T-helper 1 cell treated with Interleukin-12 subunit alpha and Interleukin-12 subunit beta and Interleukin-4 antibody, amounts not matched to agents 30 μg/mL and 1 μg/mL, for 36 hours (primary cell): ENCODE measurements around the gene TWF1.
A peak's percentile ranks its signal among the peaks of the same experiment; 100 is the strongest.
"Not testable (repeated sequence)": the region's sequence is repeated elsewhere in the genome, so short reads cannot be mapped to it uniquely, and the experiment has no call there.

Experiments used
- H3K27ac Mint-ChIP-seq: one replicate; pipeline ENCODE4 v1.8.0; 2021; ENCODE audit warnings: mild to moderate bottlenecking, mixed read lengths
- H3K27me3 Mint-ChIP-seq: one replicate; pipeline ENCODE4 v1.8.0; 2021; ENCODE audit warnings: low read depth, mixed read lengths
- H3K36me3 Mint-ChIP-seq: one replicate; pipeline ENCODE4 v1.8.0; 2021; ENCODE audit warnings: low read depth, mixed read lengths
- H3K4me1 Mint-ChIP-seq: one replicate; pipeline ENCODE4 v1.8.0; 2021; ENCODE audit warnings: low read depth, mixed read lengths
- H3K4me3 Mint-ChIP-seq: one replicate; pipeline ENCODE4 v1.8.0; 2021; ENCODE audit warnings: mild to moderate bottlenecking, moderate library complexity, mixed read lengths
- H3K9me3 Mint-ChIP-seq: one replicate; pipeline ENCODE4 v1.8.0; 2021; ENCODE audit warnings: mixed read lengths

Gene TWF1

DNA sequence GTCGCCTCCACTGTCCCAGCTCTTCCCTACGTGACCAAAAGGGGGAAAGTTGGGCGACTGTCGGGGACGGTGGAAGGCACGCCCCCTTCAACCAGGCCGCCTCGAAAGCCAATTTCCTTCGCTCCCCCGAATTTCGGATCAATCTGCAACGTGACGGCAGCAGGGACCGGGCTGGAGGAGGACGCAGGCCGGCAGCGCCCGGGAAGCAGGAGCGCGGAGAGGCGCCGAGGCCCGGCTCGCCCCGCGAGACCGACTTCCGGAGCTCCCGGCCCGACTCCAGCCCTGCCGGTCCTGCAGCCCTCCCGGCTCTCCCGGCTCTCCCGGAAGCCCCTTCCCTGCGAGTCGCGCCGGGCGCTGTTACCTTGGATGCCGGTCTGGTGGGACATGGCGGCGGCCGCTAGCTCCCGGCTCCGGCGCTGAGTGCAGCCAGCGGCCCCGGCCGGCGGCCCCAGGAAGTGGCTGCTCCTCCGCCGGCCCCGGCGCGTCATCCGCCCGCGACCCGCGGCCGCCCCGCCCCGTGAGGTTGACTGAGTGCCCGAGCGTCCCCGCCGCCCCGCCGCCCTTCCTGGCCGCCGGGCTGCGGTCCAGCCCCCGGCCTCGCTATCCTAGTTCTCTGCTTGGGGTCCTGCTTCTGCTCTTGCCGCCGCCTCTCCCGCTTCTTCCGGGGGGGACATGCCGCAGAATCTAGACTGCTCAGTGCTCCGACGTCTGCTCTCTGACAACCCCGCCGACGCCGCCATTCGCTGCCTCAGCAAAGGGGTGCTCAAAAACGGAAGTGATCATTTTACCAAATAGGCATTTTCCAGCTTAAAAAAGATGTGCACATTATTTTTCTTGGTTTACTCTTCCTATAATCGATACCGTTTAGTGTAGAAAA lies at the start of gene TWF1:
Gene TWF1 (minus strand): TSS at position 458 of the 877 bp plus-strand sequence. CDS start 72 bp downstream, at position 386.
- no peaks in the 10 kb centered on the region for H3K9me3 Mint-ChIP-seq
- peaks cover 24% of the 10 kb centered on the region for H3K4me1 Mint-ChIP-seq
- H3K36me3 Mint-ChIP-seq = peaks cover 10% of the 10 kb centered on the region
- no peaks in the 10 kb centered on the region for H3K27me3 Mint-ChIP-seq
- peak within 1 kb of the TSS; percentile 100 for H3K4me3 Mint-ChIP-seq
- peak within 1 kb of the TSS; percentile 100 for H3K27ac Mint-ChIP-seq

- Mint-ChIP-seq H3K4me3 (no peak overlapping the region), H3K27ac (no peak overlapping the region), H3K27me3 (no peaks in the 10 kb centered on the region), H3K4me1 (no peaks in the 10 kb centered on the region), H3K36me3 (no peaks in the 10 kb centered on the region), H3K9me3 (peaks cover 2% of the 10 kb centered on the region)
Measured at GRCh38 chr12:43852744-43853143, 46.6 kb upstream of the TWF1 start.

DNA sequence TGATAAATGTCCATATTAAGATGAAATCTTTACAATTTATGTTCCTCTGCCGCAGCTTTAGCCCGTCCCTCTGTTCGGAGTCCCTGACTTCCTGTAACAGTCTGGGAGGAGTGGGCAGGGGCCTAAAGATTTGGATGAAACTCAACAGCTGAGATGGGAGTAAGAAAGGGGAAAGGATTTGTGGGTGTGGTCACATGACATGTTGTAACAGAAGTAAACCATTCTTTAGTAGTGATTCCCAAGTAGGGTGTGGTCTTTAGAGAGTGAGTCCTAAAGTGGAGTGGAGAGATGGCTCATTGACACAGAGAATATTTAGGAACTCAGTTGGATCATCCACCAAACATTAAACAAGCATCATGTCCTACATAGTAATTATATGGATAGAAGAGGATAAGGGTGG lies 42.7 kb upstream of the TWF1 start:
- Mint-ChIP-seq H3K9me3 (peaks cover 6% of the 10 kb centered on the region), H3K4me1 (no peaks in the 10 kb centered on the region), H3K36me3 (no peaks in the 10 kb centered on the region), H3K4me3 (no peak overlapping the region), H3K27me3 (no peaks in the 10 kb centered on the region), H3K27ac (no peak overlapping the region)

DNA sequence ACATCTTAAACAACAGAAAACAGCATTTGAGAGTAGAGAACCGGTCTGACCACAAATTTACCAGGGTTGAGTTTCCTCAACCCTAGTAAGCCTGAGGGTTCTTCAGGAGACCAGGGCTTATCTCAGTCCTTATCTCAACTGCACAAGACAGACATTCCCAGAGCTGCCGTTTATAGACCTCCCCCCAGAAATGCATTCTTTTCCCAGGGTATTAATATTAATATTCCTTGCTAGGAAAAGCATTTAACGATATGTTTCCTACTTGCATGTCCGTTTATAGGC lies 42.0 kb upstream of the TWF1 start:
- Mint-ChIP-seq H3K9me3 (peaks cover 6% of the 10 kb centered on the region), H3K4me3 (no peak overlapping the region), H3K36me3 (no peaks in the 10 kb centered on the region), H3K4me1 (no peaks in the 10 kb centered on the region), H3K27ac (no peak overlapping the region), H3K27me3 (no peaks in the 10 kb centered on the region)

DNA sequence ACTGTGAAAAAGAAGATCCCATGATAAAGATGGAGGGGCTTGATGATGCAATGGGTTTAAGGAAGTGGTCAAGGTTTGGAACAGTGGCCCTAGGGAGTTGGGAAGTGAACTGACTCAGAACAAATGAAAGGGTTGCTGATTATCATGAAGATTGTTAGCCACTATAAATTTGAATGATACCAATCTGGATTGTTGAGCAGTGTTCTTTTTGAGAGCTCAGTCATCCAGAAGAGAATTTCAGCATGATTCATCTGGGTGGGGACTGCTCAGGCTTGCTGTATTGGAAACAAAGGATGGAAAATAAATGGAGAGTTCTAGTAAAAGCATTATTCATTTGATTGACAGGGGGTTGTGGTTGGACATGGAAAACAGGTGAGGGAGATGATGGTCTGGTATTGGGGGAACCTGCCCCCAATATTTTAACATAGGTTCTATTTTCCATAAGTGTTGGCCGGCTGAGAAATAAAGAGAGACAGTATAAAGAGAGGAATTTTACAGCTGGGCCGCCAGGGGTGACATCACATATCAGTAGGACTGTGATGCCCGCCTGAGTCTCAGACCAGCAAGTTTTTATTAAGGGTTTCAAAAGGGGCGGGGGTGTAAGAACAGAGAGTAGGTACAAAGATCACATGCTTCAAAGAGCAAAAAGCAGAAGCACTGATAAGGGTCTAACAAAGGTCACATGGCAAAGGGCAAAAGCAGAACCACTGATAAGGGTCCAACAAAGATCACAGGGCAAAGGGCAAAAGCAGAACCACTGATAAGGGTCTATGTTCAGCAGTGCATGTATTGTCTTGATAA lies 41.5 kb upstream of the TWF1 start:
- not testable (repeated sequence) for H3K4me1 Mint-ChIP-seq, H3K36me3 Mint-ChIP-seq, H3K27ac Mint-ChIP-seq, H3K9me3 Mint-ChIP-seq, H3K27me3 Mint-ChIP-seq, H3K4me3 Mint-ChIP-seq

DNA sequence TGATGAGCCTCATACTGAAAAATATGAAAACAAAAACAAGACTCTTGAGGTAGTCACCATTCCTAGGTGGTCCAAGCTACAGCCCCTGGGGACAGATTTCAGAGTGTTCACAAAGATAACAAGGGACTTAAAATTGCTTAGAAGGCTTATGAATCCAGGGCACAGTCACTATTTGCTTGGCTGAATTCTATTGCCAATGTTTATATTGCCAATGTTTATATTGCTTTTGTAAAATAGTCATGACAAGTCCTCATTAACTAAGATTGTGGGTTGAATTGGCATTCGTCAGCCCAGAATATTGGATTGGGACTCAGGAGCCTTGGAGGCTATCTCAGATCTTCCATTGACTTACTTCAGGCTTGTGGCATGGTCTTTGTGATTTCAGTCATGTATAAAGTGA lies 36.1 kb upstream of the TWF1 start:
- Mint-ChIP-seq H3K9me3 (no peaks in the 10 kb centered on the region), H3K4me1 (no peaks in the 10 kb centered on the region), H3K27me3 (peaks cover 15% of the 10 kb centered on the region), H3K4me3 (no peak overlapping the region), H3K36me3 (no peaks in the 10 kb centered on the region), H3K27ac (no peak overlapping the region)

GRCh38 chr12:43841253-43841652 lies 35.1 kb upstream of the TWF1 start:
- no peak overlapping the region for H3K27ac Mint-ChIP-seq
- no peak overlapping the region for H3K4me3 Mint-ChIP-seq
- H3K9me3 Mint-ChIP-seq = no peaks in the 10 kb centered on the region
- H3K27me3 Mint-ChIP-seq = peaks cover 24% of the 10 kb centered on the region
- H3K36me3 Mint-ChIP-seq = no peaks in the 10 kb centered on the region
- peaks cover 6% of the 10 kb centered on the region for H3K4me1 Mint-ChIP-seq

- no peak overlapping the region for H3K4me3 Mint-ChIP-seq
- peaks cover 25% of the 10 kb centered on the region for H3K27me3 Mint-ChIP-seq
- H3K9me3 Mint-ChIP-seq = no peaks in the 10 kb centered on the region
- peaks cover 7% of the 10 kb centered on the region for H3K4me1 Mint-ChIP-seq
- H3K36me3 Mint-ChIP-seq = no peaks in the 10 kb centered on the region
- no peak overlapping the region for H3K27ac Mint-ChIP-seq
Measured at GRCh38 chr12:43840338-43840737, 34.2 kb upstream of the TWF1 start.

DNA sequence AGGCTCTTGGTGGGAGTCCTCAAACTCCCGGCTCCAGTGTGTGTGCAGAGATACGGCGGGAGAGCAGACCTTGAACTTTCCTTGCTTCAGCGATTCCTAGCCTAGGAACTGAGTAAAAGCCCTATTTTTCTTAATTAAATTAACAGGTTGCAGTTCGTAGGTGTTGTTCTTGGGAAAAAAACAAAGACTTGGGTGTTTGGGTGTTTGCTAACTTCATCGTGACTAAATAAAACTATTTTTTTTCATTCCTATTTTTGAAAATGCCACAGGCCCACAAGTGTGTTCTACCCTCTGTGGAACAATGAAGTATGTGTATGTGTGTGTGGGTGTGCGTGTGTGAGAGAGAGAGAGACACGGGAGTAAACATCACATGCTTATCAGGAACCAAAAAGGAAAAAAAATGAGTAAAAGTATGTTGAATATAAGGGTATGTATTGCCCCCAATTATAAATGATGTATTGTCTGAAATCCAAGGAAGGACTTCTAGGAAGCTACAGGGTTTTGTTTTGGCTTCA lies 30.4 kb upstream of the TWF1 start:
- H3K4me3 Mint-ChIP-seq = peak overlapping the region; percentile 22
- H3K27me3 Mint-ChIP-seq = peaks cover 44% of the 10 kb centered on the region
- H3K9me3 Mint-ChIP-seq = no peaks in the 10 kb centered on the region
- peaks cover 2% of the 10 kb centered on the region for H3K36me3 Mint-ChIP-seq
- H3K4me1 Mint-ChIP-seq = peaks cover 25% of the 10 kb centered on the region
- H3K27ac Mint-ChIP-seq = peak overlapping the region; percentile 2

DNA sequence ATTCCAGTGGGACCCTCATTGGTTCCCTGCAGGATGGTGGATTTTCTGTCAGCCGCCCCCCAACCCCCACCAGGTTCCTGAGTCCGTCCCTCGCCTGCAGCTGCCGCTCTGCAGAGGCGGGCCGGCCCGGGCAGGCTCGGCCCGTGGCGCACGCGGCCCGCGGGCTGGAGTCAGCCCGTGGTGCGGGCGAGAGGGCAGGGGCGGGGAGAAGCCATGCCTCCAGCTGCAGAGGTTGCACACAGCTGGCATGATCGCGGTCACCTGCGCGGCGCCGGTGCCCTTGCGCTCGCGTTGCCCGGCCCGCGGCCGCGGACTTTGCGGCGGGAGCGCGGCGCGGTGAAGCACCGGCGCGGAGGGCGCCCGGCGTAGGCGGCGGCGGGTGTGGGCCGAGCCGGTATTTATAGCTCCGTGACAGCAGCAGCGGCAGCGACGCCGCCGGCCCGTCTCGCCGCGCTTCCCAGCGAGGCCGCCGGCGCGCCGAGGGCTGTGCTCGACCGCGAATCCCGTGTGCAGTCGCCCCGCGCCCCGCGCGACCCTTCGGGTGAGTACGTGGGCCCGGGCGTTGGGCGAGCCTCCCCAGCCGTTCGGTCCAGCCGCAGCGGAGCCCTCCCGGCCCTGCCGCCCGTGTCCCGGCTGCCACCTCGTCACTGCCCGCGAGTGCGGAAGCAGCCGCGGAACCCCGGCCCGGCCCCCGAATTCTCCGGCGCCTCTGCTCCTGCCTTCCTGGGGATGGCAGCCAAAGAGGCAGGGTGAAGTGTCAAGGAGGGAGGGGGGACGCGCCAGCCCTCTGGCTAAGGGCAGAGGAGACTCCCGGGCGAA lies 29.7 kb upstream of the TWF1 start, which contains the start of gene TMEM117:
Gene TMEM117 (plus strand): TSS at position 426 of the 819 bp plus-strand sequence.
- Mint-ChIP-seq H3K27ac (peak within 1 kb of the TSS; percentile 75), H3K4me3 (peak within 1 kb of the TSS; percentile 87), H3K36me3 (peaks cover 2% of the 10 kb centered on the region), H3K4me1 (peaks cover 25% of the 10 kb centered on the region), H3K27me3 (peaks cover 47% of the 10 kb centered on the region), H3K9me3 (no peaks in the 10 kb centered on the region)

DNA sequence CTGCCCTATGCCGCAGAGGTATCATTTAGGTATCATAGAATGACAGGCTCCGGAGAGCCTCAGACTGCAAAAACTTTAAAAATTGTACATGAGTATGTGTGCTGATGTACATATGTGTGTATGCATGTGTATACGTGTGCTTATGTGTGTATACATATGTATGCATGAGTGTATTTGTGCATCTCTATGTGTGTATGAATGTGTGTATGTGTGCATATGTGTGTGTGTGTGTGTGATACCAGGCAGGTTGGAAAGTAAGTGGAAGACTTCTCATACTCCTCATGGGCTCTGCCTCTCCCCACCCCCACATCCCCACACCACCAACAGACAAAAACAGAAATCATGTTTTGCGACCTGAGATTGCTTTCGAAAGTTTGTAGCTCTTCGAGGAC lies 29.1 kb upstream of the TWF1 start:
- Mint-ChIP-seq H3K36me3 (peaks cover 2% of the 10 kb centered on the region), H3K4me3 (peak overlapping the region; percentile 87), H3K27ac (peak overlapping the region; percentile 75), H3K9me3 (no peaks in the 10 kb centered on the region), H3K4me1 (peaks cover 25% of the 10 kb centered on the region), H3K27me3 (peaks cover 45% of the 10 kb centered on the region)

DNA sequence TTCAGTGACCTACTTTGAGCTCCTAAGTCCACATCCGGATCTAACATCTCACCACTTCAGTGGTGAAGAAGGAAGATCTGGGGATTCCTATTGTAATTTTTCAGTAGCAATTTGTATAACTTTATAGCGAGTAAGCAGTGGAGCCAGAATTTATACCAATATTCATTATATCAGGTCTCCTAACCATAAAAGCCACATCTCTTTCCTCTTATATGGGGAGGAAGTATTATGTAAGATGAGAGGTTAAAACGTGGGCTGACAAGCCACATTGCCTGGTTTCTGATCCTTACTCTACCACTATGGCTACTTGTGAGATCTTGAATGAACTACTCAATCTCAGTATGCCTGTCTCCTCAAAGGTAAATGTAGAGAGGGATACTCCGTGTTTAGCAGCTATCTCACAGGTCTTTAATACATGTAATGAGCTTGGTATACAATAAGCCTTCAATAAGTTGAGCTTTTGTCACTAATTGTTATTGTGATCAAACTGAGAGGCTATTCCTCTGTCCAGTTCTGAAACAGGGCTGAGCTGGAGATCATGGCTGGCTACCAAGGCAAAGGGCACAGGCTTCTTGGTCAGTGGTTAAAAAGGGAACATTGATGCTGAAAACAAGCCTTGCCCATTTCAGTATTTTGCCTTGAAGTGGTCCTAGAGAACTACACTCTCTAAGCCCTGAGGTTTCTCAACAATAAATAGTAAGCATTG lies 26.5 kb upstream of the TWF1 start:
- no peak overlapping the region for H3K27ac Mint-ChIP-seq
- peaks cover 25% of the 10 kb centered on the region for H3K4me1 Mint-ChIP-seq
- H3K4me3 Mint-ChIP-seq = no peak overlapping the region
- H3K27me3 Mint-ChIP-seq = peaks cover 50% of the 10 kb centered on the region
- peaks cover 2% of the 10 kb centered on the region for H3K36me3 Mint-ChIP-seq
- no peaks in the 10 kb centered on the region for H3K9me3 Mint-ChIP-seq

- H3K4me3 Mint-ChIP-seq = no peak overlapping the region
- peaks cover 28% of the 10 kb centered on the region for H3K27me3 Mint-ChIP-seq
- H3K4me1 Mint-ChIP-seq = peaks cover 5% of the 10 kb centered on the region
- H3K27ac Mint-ChIP-seq = no peak overlapping the region
- H3K36me3 Mint-ChIP-seq = no peaks in the 10 kb centered on the region
- no peaks in the 10 kb centered on the region for H3K9me3 Mint-ChIP-seq
Measured at GRCh38 chr12:43827093-43827492, 21.0 kb upstream of the TWF1 start.

GRCh38 chr12:43826681-43827080 lies 20.6 kb upstream of the TWF1 start:
- Mint-ChIP-seq H3K4me3 (no peak overlapping the region), H3K36me3 (no peaks in the 10 kb centered on the region), H3K27me3 (peaks cover 24% of the 10 kb centered on the region), H3K9me3 (no peaks in the 10 kb centered on the region), H3K4me1 (peaks cover 1% of the 10 kb centered on the region), H3K27ac (no peak overlapping the region)
